IPS-15b (cell line): ENCODE measurements around the gene PTPRZ1.

Source experiments
- H3K27me3 ChIP-seq: one replicate; pipeline ENCODE4 v1.6.1; 2013; ENCODE audit warnings: low read length; ENCODE audit not compliant: control insufficient read depth, insufficient read depth
- H3K36me3 ChIP-seq: one replicate; pipeline ENCODE4 v1.6.1; 2013; ENCODE audit warnings: low read length; ENCODE audit not compliant: control insufficient read depth, insufficient read depth
- H3K4me1 ChIP-seq: one replicate; pipeline ENCODE4 v1.6.1; 2013; ENCODE audit warnings: mild to moderate bottlenecking, low read length; ENCODE audit not compliant: control insufficient read depth, insufficient read depth
- H3K4me3 ChIP-seq: one replicate; pipeline ENCODE4 v1.5.1; 2013; ENCODE audit warnings: low read depth, low read length
- H3K9ac ChIP-seq: one replicate; pipeline ENCODE4 v1.6.1; 2013; ENCODE audit warnings: low read depth, mild to moderate bottlenecking, low read length
- H3K9me3 ChIP-seq: one replicate; pipeline ENCODE4 v1.6.1; 2013; ENCODE audit warnings: mild to moderate bottlenecking, low read length; ENCODE audit not compliant: control insufficient read depth, insufficient read depth

PTPRZ1 gene

GRCh38 chr7:121936951-121937623 lies 64.1 kb downstream of the PTPRZ1 start:
- Histone ChIP-seq H3K36me3 (no peaks in the 10 kb centered on the region), H3K4me1 (peaks cover 54% of the 10 kb centered on the region), H3K9ac (no peak overlapping the region), H3K27me3 (no peaks in the 10 kb centered on the region), H3K4me3 (no peak overlapping the region), H3K9me3 (no peaks in the 10 kb centered on the region)

DNA sequence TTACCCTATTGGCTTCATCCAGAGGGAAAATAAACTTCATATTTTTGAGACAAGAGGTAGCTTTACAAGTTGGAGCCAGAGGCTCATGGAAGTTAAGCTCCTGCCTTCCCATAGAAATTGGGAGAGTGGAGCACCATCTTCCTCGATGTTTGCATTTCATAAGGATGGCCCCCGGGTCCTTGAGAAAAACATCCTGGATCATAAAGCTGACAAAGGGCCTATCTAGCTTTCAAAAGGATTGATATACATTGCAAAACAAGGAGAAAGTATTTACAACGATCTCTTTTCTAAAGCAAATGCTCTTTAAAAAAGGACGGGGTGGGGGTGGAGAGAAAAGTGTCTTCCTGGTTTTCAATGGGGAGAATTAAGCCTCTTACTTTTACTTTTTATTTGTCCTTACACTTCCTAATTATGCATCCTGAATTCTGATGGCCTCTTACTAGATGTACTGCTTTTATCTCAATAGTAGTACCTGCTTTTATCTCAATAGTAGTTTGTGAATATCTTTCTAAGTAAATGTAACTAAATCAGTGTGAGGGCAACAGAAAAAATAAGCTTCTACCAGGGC lies 65.6 kb downstream of the PTPRZ1 start:
- H3K4me1 ChIP-seq, result peaks cover 56% of the 10 kb centered on the region
- no peaks in the 10 kb centered on the region for H3K36me3 ChIP-seq
- H3K9me3 ChIP-seq, result no peaks in the 10 kb centered on the region
- H3K9ac ChIP-seq, result no peak overlapping the region
- peak overlapping the region; percentile 0 for H3K4me3 ChIP-seq
- no peaks in the 10 kb centered on the region for H3K27me3 ChIP-seq

GRCh38 chr7:121940918-121941317 lies 68.0 kb downstream of the PTPRZ1 start:
- H3K36me3 ChIP-seq, result no peaks in the 10 kb centered on the region
- no peak overlapping the region for H3K4me3 ChIP-seq
- H3K9ac ChIP-seq, result no peak overlapping the region
- peaks cover 56% of the 10 kb centered on the region for H3K4me1 ChIP-seq
- no peaks in the 10 kb centered on the region for H3K27me3 ChIP-seq
- no peaks in the 10 kb centered on the region for H3K9me3 ChIP-seq

GRCh38 chr7:121941830-121942229 lies 68.9 kb downstream of the PTPRZ1 start:
- H3K4me1 ChIP-seq, result peaks cover 51% of the 10 kb centered on the region
- no peaks in the 10 kb centered on the region for H3K36me3 ChIP-seq
- H3K27me3 ChIP-seq, result no peaks in the 10 kb centered on the region
- H3K9me3 ChIP-seq, result no peaks in the 10 kb centered on the region
- H3K4me3 ChIP-seq, result no peak overlapping the region
- H3K9ac ChIP-seq, result no peak overlapping the region

DNA sequence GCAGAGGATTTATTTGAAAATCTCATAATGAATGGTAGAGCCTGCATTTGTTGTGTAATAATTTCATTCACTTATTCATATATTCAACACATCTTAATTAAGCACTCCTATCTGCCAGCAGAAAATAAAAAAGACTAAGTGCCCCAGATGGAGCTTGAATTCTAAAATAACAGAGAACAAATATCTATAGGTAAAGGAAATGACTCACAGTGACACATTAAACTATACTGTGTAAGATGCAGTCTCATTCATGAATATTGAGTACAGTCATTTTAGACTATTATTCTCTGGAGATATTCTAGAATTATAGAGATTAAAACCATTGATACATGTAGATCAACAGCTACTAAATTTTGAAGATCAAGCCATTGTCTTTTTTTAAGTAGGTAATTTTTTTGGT lies 72.1 kb downstream of the PTPRZ1 start:
- peaks cover 24% of the 10 kb centered on the region for H3K4me1 ChIP-seq
- H3K4me3 ChIP-seq, result no peak overlapping the region
- H3K9ac ChIP-seq, result no peak overlapping the region
- no peaks in the 10 kb centered on the region for H3K36me3 ChIP-seq
- no peaks in the 10 kb centered on the region for H3K9me3 ChIP-seq
- H3K27me3 ChIP-seq, result no peaks in the 10 kb centered on the region

DNA sequence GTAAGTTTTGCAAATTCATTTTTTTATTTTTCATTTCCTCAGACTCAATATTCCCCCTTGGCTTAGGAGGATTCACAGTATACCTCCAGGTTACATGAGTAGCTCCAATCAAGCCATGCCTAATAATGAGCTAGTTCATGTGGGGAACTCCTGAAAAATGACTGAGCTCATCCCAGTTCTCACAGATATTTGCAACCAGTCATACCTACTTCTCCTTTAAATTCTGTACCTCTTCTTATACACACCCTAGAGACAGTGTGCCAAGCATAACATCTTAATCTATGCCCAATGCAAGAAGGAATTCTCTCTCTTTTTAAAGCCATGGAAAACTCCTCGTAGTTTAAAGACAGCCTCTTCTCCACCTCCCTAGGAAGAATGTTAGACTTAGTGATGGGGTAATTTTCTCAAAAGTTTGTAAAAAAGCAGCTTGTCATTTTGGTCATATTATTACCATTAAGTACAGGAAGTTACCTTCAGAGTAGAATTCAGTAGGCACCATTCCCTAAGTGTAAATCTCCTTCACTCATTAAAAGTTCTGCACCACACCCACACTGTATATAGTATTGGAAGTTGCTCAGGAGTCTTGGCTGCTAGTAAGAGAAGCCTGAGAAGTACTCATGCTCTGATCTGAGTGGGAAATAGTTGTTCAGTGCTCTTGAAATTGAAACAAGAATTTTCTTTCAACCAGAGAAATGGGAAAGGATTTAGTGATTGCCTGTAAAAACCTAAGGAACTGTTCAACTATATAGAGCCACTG lies 72.7 kb downstream of the PTPRZ1 start:
- H3K4me1 ChIP-seq, result peaks cover 18% of the 10 kb centered on the region
- no peak overlapping the region for H3K4me3 ChIP-seq
- H3K27me3 ChIP-seq, result no peaks in the 10 kb centered on the region
- no peaks in the 10 kb centered on the region for H3K36me3 ChIP-seq
- no peaks in the 10 kb centered on the region for H3K9me3 ChIP-seq
- no peak overlapping the region for H3K9ac ChIP-seq

- peaks cover 11% of the 10 kb centered on the region for H3K4me1 ChIP-seq
- H3K4me3 ChIP-seq, result no peak overlapping the region
- no peaks in the 10 kb centered on the region for H3K27me3 ChIP-seq
- no peak overlapping the region for H3K9ac ChIP-seq
- H3K36me3 ChIP-seq, result no peaks in the 10 kb centered on the region
- H3K9me3 ChIP-seq, result no peaks in the 10 kb centered on the region
These were observed 80.2 kb downstream of the PTPRZ1 start for GRCh38 chr7:121953164-121953563.

DNA sequence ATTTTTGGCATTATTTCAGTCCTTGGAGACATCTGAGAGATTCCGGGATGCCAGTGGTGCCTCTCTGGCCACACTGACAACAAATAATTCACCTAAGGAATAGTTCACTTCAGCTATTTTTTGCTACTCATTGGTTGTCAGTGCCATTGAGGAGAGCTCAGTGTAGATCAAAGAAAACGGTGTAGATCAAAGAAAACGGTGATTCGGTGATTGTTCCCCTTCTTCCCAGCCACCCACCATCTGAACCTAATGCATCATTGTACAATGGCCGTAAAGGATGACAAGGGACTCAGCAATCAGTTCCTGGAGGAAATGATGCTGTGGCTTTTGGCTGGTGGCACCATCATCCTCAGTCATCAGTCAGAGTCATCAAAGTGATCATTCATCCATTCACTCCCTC lies 80.6 kb downstream of the PTPRZ1 start:
- Histone ChIP-seq H3K27me3 (no peaks in the 10 kb centered on the region), H3K9me3 (no peaks in the 10 kb centered on the region), H3K4me1 (peaks cover 11% of the 10 kb centered on the region), H3K9ac (no peak overlapping the region), H3K36me3 (no peaks in the 10 kb centered on the region), H3K4me3 (no peak overlapping the region)

GRCh38 chr7:121954803-121955202 lies 81.8 kb downstream of the PTPRZ1 start:
- Histone ChIP-seq H3K4me3 (no peak overlapping the region), H3K36me3 (no peaks in the 10 kb centered on the region), H3K27me3 (no peaks in the 10 kb centered on the region), H3K4me1 (peaks cover 13% of the 10 kb centered on the region), H3K9me3 (no peaks in the 10 kb centered on the region), H3K9ac (no peak overlapping the region)

GRCh38 chr7:121957626-121958025 lies 84.7 kb downstream of the PTPRZ1 start:
- H3K4me1 ChIP-seq, result peaks cover 25% of the 10 kb centered on the region
- H3K36me3 ChIP-seq, result no peaks in the 10 kb centered on the region
- no peak overlapping the region for H3K4me3 ChIP-seq
- H3K27me3 ChIP-seq, result no peaks in the 10 kb centered on the region
- no peaks in the 10 kb centered on the region for H3K9me3 ChIP-seq
- no peak overlapping the region for H3K9ac ChIP-seq

DNA sequence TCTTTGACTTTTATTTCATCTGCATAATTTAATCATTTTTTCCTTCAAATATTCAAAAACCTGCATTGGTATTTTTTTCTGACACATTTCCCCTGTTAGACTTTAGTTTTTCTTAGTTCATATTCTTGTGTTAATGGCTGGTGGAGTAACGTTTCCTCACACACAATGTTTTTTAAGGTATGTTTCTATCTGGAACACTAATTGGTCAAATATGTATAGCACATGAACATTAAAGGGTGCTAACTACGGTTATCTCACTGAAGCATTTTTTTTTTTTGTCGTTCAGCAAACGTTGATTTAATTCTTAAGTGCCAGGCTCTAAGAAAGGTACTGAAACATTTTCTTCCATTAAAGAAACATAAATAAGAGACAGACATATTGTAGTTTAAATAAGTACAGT lies 87.7 kb downstream of the PTPRZ1 start:
- H3K4me3 ChIP-seq, result no peak overlapping the region
- no peak overlapping the region for H3K9ac ChIP-seq
- peaks cover 24% of the 10 kb centered on the region for H3K4me1 ChIP-seq
- no peaks in the 10 kb centered on the region for H3K36me3 ChIP-seq
- H3K9me3 ChIP-seq, result no peaks in the 10 kb centered on the region
- H3K27me3 ChIP-seq, result no peaks in the 10 kb centered on the region
